H7 (cell line): Measurements from ENCODE around the gene RNGTT. TPM values are rescaled to one million over a fixed set of nuclear protein-coding genes. Genes with fewer than 3 reads are reported as not detected.
A peak's percentile ranks its signal among the peaks of the same experiment; 100 is the strongest.

Experiments used
- DNase-seq: peaks from one replicate; pipeline ENCODE4 v3.0.0; 2012
- H3K27me3 ChIP-seq: 2 replicates; pipeline ENCODE4 v1.6.0; 2011; ENCODE audit warnings: mild to moderate bottlenecking, low read length; ENCODE audit not compliant: control insufficient read depth, insufficient read depth
- H3K36me3 ChIP-seq: replicated peaks from 2 replicates; pipeline ENCODE4 v1.5.1; 2011; ENCODE audit warnings: low read length; ENCODE audit not compliant: control insufficient read depth, insufficient read depth
- H3K4me3 ChIP-seq: 2 replicates; pipeline ENCODE4 v1.5.1; 2011; ENCODE audit warnings: low read depth, mild to moderate bottlenecking, control low read depth, low read length, moderate library complexity; ENCODE audit not compliant: insufficient read depth
- total RNA-seq: library from RNA; depleted of rRNA; stranded (reverse); fragments of >200 nt; shearing (Covaris generic); gene quantifications from 2 replicates; pipeline ENCODE4 v1.2.3, GENCODE V29; 2014

The RNGTT gene
- total RNA-seq, 1 experiment from 2014 or later = 26.9 TPM

DNA sequence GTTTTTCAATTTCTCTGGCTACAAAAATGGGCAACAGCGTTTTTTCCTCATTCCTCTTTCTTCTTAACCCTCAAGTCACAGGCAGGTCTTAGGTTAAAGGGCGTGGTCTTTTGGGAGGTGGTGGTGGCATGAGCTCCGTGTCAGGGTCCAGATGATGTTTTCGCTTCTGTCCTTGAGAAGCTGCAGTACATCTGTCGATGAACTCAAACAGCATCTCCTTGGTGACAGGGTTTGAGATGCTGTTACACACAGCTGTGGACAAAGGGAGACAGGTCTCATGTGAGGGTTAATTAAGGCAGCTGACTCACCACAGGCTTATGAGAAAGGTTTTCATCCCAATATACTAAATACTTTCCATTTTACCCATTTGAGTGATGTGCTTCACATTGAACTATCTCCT, 350.8 kb downstream of the RNGTT start:
- no peak overlapping the region for H3K4me3 ChIP-seq
- no peaks in the 10 kb centered on the region for H3K36me3 ChIP-seq
- H3K27me3 ChIP-seq = no peaks in the 10 kb centered on the region
- no peak for DNase-seq

DNA sequence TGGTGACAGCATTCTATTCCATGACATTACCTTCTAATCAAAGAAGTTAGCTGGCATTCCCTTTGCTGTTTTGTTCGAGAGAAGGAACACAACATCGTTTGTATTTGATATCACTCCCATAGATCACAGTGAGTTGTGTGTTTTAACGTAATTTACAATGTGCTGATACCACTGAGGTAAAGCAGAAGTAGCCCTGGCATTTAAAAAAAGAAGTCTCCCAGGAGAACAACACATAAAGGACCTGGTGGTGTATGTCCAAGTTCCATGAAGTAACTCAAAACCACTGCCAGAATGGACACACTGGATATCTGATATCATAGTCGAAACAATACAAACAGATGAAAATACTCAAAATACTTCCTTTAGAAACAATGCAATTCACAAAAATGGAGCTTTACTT, 351.7 kb downstream of the RNGTT start:
- Histone ChIP-seq H3K36me3 (no peaks in the 10 kb centered on the region), H3K4me3 (no peak overlapping the region), H3K27me3 (no peaks in the 10 kb centered on the region)
- DNase-seq = no peak

DNA sequence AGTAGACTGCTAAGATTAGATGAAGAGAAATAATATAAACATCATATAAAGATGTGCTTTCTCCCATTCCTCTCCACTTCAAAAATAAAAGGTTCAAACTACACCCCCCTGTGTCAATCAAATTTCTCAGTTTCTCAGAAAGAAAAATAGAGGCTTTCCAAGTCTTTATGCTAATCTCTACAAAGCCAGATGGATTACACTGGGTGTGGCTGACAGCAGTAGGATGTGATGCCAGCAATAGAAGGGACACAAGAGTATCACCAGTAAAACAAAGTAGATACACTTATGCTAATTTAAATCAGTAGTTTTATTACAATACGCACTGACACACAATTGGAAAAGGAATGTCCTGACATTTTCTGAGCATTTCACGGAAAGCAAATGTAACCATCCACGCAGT, 353.4 kb downstream of the RNGTT start:
- DNase-seq = no peak
- Histone ChIP-seq H3K4me3 (no peak overlapping the region), H3K27me3 (no peaks in the 10 kb centered on the region), H3K36me3 (no peaks in the 10 kb centered on the region)

DNA sequence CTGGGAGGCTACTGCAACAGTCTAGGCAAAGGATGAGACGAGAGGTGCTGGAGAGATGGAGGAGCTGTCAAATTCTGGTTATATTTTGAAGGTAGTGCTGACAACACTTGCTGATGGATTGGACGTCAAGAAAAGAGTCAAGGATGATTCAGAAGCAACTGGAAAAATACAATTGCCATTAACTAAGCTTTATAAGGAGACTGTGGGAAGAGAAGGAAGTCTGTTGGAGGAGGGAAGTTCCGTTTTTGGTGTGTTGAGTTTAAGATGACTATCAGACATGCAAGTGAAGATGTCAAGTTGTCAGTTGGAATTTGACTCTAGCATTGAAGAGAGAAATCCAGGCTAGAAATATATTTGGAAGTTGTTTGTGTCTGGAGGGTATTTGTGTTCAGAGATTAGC, 358.1 kb downstream of the RNGTT start:
- no peak for DNase-seq
- H3K27me3 ChIP-seq = no peaks in the 10 kb centered on the region
- H3K36me3 ChIP-seq = no peaks in the 10 kb centered on the region
- no peak overlapping the region for H3K4me3 ChIP-seq

DNA sequence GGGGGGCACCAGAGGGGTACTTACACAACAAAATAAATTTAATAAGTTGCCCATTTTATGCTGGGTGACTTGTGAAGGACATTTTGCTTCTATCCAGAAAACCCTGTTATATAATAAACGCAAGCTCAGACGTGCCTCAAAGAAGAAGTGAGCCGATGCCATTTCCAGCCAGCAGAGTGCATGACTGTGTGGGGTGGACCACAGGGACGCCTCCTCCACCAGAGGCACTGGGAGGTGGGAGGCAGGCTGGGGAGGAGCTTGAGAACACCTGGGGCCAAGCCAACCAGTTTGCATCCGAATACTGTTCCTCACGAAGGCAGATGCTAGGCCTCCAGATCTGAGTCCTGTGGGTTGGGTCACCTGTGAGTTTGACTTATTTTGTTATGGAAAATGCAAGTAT, 363.8 kb downstream of the RNGTT start:
- peak; percentile 69 for DNase-seq
- no peaks in the 10 kb centered on the region for H3K36me3 ChIP-seq

DNA sequence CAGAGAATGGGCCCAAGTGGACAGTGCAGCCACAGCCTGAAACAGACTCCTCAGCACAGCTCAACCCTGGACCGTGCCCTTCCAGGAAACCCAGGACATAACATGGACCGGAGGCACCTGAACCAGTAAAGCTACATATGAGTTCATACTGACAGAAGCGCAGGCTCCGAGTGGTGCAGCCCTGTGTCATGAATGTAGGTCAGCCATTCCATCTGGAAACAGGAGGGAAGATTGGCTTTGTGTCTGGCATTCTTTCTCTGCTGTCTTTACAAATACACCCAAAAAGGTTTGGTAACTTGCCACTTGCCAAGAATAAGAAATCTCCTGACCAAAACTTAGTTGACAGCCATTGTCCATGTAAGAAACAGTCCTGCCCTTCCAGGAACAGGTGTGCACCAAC, 366.6 kb downstream of the RNGTT start:
- DNase-seq = no peak
- Histone ChIP-seq H3K27me3 (no peaks in the 10 kb centered on the region), H3K4me3 (no peak overlapping the region), H3K36me3 (no peaks in the 10 kb centered on the region)

More for the DNA sequence above, 363.8 kb downstream of the RNGTT start:
- Histone ChIP-seq H3K27me3 (no peaks in the 10 kb centered on the region), H3K4me3 (no peak overlapping the region)

DNA sequence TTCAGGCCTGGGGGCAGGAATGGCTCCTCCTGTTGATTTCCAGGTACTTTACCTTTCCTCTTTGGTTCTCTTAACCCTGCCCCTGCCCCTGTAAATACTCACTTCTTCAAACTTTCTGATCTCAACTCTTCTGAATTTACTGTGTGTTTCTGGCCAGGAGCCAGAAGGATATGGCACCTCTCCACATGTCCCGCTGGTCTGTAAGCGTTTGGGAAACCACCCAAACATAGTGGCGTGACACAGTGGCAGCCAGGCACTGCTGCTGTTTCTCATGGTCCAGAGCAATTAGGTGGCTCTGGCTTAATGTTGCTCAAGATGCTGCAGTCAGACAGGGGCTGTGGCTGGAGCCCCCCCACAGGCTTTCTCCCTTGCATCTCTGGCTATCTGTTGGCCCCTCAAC, 374.5 kb downstream of the RNGTT start:
- no peak for DNase-seq
- Histone ChIP-seq H3K4me3 (no peak overlapping the region), H3K36me3 (no peaks in the 10 kb centered on the region)

DNA sequence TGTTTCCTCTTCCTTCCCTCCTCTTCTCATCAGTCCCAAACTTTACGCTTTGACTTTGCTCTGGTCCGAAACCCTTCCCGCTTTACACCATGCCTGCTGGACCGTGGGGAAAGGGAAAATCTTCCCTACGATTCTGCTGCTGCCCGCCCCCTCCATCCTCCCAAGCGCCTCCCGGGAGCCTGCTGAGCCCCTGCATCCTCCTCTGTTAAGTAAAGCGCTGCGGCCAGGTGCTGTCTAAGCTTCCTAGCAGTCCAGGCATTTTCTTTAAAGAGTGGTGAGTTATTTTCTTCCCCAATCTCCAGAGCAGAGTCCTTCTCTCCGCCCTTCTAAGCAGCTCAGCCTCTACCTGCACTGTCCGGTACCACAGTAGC, 376.3 kb downstream of the RNGTT start:
- Histone ChIP-seq H3K27me3 (no peaks in the 10 kb centered on the region; the same call in 1 of the 2 replicates), H3K4me3 (no peak overlapping the region), H3K36me3 (no peaks in the 10 kb centered on the region)
- peak; percentile 40 for DNase-seq

More for the DNA sequence above, 374.5 kb downstream of the RNGTT start:
- no peaks in the 10 kb centered on the region; the same call in 1 of the 2 replicates for H3K27me3 ChIP-seq

DNA sequence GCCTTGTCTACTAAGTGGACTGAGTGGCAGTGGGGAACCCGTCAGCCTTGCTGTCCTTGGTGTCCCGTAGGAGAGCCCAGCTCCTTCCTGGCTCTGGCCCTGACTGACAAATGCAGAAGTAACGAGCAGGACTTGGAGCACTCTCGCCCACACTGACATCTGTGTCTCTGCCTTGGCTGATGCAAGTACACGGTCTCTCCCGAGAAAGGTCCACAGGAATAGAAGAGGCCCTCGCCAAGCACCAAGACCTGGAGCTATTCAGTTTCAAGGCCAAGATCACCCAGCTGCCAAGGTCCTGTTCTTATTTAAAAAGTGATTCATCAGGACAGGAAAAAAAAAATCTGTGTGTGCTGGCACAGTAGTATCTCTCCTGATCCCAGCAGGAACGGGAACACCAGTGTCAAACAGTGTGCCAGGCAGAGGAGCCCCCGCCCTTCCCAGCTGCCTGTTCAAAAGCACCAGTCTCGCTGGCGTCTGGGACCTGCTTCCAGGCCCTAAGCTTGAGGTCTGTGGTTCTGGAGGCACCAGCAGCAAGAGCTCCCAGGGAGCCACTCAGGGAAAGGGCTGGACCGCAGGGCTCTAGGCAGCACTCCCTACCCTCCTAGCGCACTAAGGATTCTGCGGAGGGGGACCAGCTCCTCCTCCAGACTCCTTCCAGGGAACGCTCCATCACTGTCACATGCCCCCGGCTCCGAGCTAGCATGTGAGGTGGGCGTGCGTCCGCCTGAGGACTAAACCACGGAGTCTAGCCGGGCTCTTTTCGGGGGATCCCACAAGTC, 376.9 kb downstream of the RNGTT start:
- DNase-seq = no peak
- Histone ChIP-seq H3K27me3 (no peaks in the 10 kb centered on the region; the same call in 1 of the 2 replicates), H3K36me3 (no peaks in the 10 kb centered on the region), H3K4me3 (no peak overlapping the region)

DNA sequence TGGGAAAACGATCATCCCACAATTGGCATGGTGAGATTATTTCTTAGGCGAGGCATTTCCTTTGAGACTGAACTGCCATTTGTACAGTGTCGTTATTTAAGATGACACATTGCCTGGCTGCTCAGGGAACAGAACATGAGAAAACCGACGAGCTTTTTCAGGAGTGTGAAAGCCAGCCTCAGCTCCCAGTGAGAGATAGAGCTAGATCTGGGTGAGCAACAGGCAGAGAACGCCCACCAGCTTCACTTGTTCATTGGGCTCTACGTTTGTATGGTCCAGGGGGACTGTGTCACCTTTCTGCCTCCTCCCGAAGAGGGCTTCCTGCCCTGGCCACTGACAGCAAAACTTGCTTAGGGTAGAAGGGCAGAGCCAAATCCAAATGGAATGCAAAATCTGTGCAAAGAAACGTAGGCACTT, 378.1 kb downstream of the RNGTT start:
- no peak for DNase-seq
- H3K4me3 ChIP-seq = no peak overlapping the region
- no peaks in the 10 kb centered on the region; the same call in 1 of the 2 replicates for H3K27me3 ChIP-seq
- H3K36me3 ChIP-seq = no peaks in the 10 kb centered on the region

DNA sequence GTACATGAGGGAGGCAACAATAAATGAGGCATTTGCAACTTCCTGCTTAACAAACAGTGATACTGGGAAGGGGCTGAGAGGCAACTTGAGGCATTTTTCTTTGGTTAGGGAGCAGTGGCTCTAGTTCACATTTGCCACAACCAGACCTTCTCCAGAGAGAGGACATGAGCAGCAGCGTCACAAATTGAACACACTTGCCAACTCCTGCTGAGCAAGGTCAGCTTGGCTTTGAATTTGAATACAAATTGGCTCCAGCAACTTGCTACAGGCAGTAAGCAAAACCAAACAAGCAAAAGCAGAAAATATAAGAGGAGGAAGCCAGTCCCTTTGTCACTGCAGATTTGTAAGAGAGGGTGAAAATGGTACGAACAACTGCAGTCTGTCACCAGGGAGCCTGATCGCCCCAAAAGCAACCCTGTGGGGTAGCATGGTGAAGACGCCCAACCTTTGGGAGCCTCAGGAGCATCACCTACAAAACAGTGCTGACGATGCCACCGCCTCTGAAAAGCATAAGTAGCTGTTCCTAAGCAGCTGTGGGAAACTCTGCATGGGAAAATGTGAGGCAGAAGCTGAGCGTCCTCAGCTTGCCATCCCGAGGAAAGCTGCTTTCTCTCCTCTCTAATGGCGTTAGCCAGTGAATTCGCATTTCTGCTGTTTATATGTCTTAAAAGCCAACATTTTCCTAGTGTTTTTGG, 378.7 kb downstream of the RNGTT start:
- H3K27me3 ChIP-seq = no peaks in the 10 kb centered on the region; the same call in 1 of the 2 replicates
- no peaks in the 10 kb centered on the region for H3K36me3 ChIP-seq
- H3K4me3 ChIP-seq = no peak overlapping the region
- no peak for DNase-seq

DNA sequence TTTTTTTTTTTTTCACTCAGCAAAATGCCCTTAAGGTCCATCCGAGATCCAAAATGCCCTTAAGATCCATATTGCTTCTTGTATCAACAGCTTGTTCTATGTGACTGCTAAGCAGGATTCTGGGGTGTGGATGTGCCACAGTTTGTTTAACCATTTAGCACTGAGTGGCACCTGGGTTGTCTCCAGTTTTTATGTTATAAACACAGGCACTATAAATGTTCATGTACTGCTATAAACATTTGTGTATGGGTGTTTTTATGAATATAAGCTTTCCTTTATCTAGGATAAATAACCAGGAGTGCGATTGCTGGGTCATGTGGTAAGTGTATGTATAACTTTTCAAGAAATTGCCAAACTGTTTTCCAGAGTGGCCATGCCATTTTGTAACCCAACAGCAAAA, 386.0 kb downstream of the RNGTT start:
- no peak overlapping the region for H3K4me3 ChIP-seq
- H3K36me3 ChIP-seq = no peaks in the 10 kb centered on the region
- no peaks in the 10 kb centered on the region for H3K27me3 ChIP-seq
- no peak for DNase-seq

DNA sequence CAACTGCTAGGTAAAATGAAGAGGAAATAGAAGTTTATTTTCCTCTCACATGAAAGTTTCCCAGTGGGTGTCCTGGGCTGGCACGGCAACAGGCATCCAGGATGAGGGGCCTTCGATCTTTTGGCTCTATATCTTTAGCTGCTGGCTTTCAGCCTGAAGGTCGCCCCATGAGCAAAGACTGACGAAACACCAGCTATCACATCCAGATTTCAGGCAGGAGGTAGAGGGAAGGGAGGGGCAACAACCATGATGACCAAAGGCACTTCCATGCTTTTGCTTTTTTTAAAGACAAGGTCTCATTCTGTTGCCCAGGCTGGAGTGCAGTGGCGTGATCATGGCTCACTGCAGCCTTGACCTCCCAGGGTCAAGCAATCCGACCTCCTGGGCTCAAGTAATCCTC, 387.9 kb downstream of the RNGTT start:
- no peak for DNase-seq
- no peaks in the 10 kb centered on the region for H3K36me3 ChIP-seq
- H3K4me3 ChIP-seq = no peak overlapping the region
- no peaks in the 10 kb centered on the region for H3K27me3 ChIP-seq

DNA sequence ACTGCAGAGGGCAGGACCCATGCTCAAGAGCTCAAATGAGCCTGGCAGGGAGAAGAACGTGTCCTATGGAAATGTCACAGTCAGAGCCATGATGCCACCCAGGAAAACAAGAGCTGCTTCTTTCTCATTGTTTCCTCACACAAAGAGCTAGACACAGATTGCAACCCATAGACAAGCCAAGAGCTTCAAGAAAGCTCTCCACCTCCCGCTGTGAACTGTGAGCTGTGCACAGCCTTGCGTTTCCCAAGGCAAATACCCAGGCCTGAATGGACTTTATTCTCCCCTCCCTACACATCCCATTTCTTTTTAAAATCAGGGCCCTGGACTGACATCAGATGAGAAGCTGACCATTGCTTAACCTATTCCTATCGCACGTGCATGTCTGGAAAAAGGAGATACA, 388.8 kb downstream of the RNGTT start:
- Histone ChIP-seq H3K36me3 (no peaks in the 10 kb centered on the region), H3K27me3 (no peaks in the 10 kb centered on the region), H3K4me3 (no peak overlapping the region)
- DNase-seq = no peak

DNA sequence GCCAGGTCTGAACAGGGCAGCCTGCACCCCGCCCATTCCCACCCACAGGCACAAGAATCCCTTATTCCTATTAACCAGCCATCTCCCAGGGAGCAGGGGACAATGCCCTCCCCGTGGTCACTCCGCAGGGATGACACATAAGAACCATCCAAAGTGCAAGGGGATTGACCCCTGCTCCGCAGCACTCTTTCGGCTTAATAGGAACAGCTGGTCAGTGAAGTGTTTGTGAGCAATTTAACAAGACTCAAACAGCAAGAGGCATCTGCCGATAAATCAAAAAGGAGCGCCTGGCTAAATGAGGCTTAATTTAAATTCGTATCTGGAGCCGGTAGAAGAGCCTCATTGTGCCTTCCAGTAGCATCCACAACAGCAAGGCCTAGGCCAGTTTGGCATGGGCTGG, 389.4 kb downstream of the RNGTT start:
- Histone ChIP-seq H3K27me3 (no peaks in the 10 kb centered on the region), H3K4me3 (no peak overlapping the region), H3K36me3 (no peaks in the 10 kb centered on the region)
- DNase-seq = no peak
